AG04449 (cell line): ENCODE results near the gene SNX10.

Experiments
- CTCF ChIA-PET: fragments of 350-600 bp; formaldehyde crosslinking; extraction: SDS; loops from one replicate; lab custom pipeline; 2021; ENCODE audit warnings: antibody characterized with exemption; lab: Yijun Ruan, JAX
- POLR2A ChIA-PET: fragments of 400-600, 350-600 bp; formaldehyde crosslinking; extraction: SDS; loops from one replicate; lab custom pipeline; 2020; ENCODE audit warnings: antibody characterized with exemption, inconsistent platforms; lab: Yijun Ruan, JAX
- DNase-seq: peaks from one replicate; pipeline ENCODE4 v3.0.0-alpha.2; 2010; ENCODE audit warnings: low read depth, low spot score
- H3K4me3 ChIP-seq: 2 replicates; pipeline ENCODE4 v1.5.1; 2011; ENCODE audit warnings: low read depth, mild to moderate bottlenecking, control low read depth, low read length
- CTCF ChIP-seq: IDR thresholded peaks from one replicate; pipeline ENCODE4 v1.5.1; 2011; ENCODE audit warnings: mild to moderate bottlenecking, moderate library complexity, low read length, control low read depth, inconsistent platforms; ENCODE audit not compliant: insufficient read depth; ENCODE audit errors: missing control alignments

Gene SNX10

GRCh38 chr7:26351171-26351570, 59.5 kb downstream of the SNX10 start:
- no peak for DNase-seq
- TF ChIP-seq CTCF = no peak
- ChIA-PET POLR2A (no interaction called here), CTCF (interaction anchor here (0.8 to 1.4 kb wide), 5 partner anchors 14 to 459 kb away, joined by 3 to 5 read pairs (median 4); no protein-coding TSS in a partner anchor)
- H3K4me3 ChIP-seq = no peak overlapping the region

GRCh38 chr7:26356229-26356628, 64.6 kb downstream of the SNX10 start:
- POLR2A ChIA-PET = no interaction called here
- no peak overlapping the region for H3K4me3 ChIP-seq
- CTCF ChIA-PET = interaction anchor here (0.8 to 3.1 kb wide), 4 partner anchors 9 to 461 kb away, joined by 4 to 13 read pairs (median 6); no protein-coding TSS in a partner anchor
- TF ChIP-seq CTCF = no peak
- no peak for DNase-seq

GRCh38 chr7:26356929-26357798, 65.5 kb downstream of the SNX10 start:
- no peak for DNase-seq
- TF ChIP-seq CTCF = no peak
- ChIA-PET POLR2A (no interaction called here), CTCF (interaction anchor here (0.8 to 3.9 kb wide), 5 partner anchors 8 to 465 kb away, joined by 4 to 15 read pairs (median 7); no protein-coding TSS in a partner anchor)
- no peak overlapping the region for H3K4me3 ChIP-seq

GRCh38 chr7:26357799-26358151, 66.1 kb downstream of the SNX10 start:
- POLR2A ChIA-PET = no interaction called here
- DNase-seq = no peak
- no peak overlapping the region for H3K4me3 ChIP-seq
- no peak for TF ChIP-seq CTCF
- CTCF ChIA-PET = interaction anchor here (3.1 to 3.9 kb wide), 2 partner anchors 11 to 465 kb away, joined by 13 to 15 read pairs; no protein-coding TSS in a partner anchor

GRCh38 chr7:26360650-26361049, 69.0 kb downstream of the SNX10 start:
- ChIA-PET CTCF (interaction anchor here (0.7 to 9.0 kb wide), 5 partner anchors 9 to 468 kb away, joined by 3 to 151 read pairs (median 5); no protein-coding TSS in a partner anchor), POLR2A (no interaction called here)
- TF ChIP-seq CTCF = no peak
- H3K4me3 ChIP-seq = no peak overlapping the region
- DNase-seq = no peak

GRCh38 chr7:26361637-26362036, 70.0 kb downstream of the SNX10 start:
- TF ChIP-seq CTCF = no peak
- H3K4me3 ChIP-seq = no peak overlapping the region
- no peak for DNase-seq
- ChIA-PET POLR2A (no interaction called here), CTCF (interaction anchor here (0.8 to 9.0 kb wide), 3 partner anchors 272 to 507 kb away, joined by 3 to 329 read pairs (median 151); no protein-coding TSS in a partner anchor)
